Eye (tissue), 1 donor: ENCODE measurements around the gene RNF144A.
A peak's percentile ranks its signal among the peaks of the same experiment; 100 is the strongest.

Experiments
- DNase-seq: peaks from one replicate; pipeline ENCODE4 v3.0.0-alpha.2; 2015

The RNF144A gene

GRCh38 chr2:7027411-7027810 is 110.2 kb downstream of the RNF144A start:
- no peak for DNase-seq

- DNase-seq, result no peak
Observed at GRCh38 chr2:7027956-7028655, 110.9 kb downstream of the RNF144A start.

GRCh38 chr2:7028846-7029245 is 111.6 kb downstream of the RNF144A start:
- DNase-seq, result no peak

- no peak for DNase-seq
Observed at GRCh38 chr2:7029291-7030059, 112.3 kb downstream of the RNF144A start.

GRCh38 chr2:7030810-7031209 is 113.6 kb downstream of the RNF144A start:
- DNase-seq, result no peak

GRCh38 chr2:7031547-7032245 is 114.5 kb downstream of the RNF144A start:
- no peak for DNase-seq

- no peak for DNase-seq
Observed at GRCh38 chr2:7032371-7032770, 115.2 kb downstream of the RNF144A start.

- no peak for DNase-seq
Observed at GRCh38 chr2:7033136-7033960, 116.1 kb downstream of the RNF144A start.

GRCh38 chr2:7034303-7034702 is 117.1 kb downstream of the RNF144A start:
- no peak for DNase-seq

GRCh38 chr2:7035884-7036283 is 118.7 kb downstream of the RNF144A start:
- no peak for DNase-seq

- peak; percentile 89 for DNase-seq
Observed at GRCh38 chr2:7037340-7038333, 120.4 kb downstream of the RNF144A start.

- DNase-seq, result no peak
Observed at GRCh38 chr2:7040547-7040946, 123.3 kb downstream of the RNF144A start.

GRCh38 chr2:7041421-7041820 is 124.2 kb downstream of the RNF144A start:
- DNase-seq, result no peak

- DNase-seq, result no peak
Observed at GRCh38 chr2:7043690-7044089, 126.5 kb downstream of the RNF144A start.

- peak; percentile 84 for DNase-seq
Observed at GRCh38 chr2:7044253-7045250, 127.3 kb downstream of the RNF144A start.

- DNase-seq, result no peak
Observed at GRCh38 chr2:7045601-7046590, 128.7 kb downstream of the RNF144A start.

GRCh38 chr2:7047661-7048060 is 130.4 kb downstream of the RNF144A start:
- DNase-seq, result no peak

- no peak for DNase-seq
Observed at GRCh38 chr2:7048762-7049294, 131.6 kb downstream of the RNF144A start.

GRCh38 chr2:7052404-7052803 is 135.2 kb downstream of the RNF144A start:
- no peak for DNase-seq
